Stomach (tissue), 4 donors: ENCODE measurements around the gene PAQR5.

Experiments
- EP300 ChIP-seq: sonication (generic); formaldehyde crosslinking; IDR thresholded peaks from one replicate; pipeline ENCODE4 v1.6.1; 2017; ENCODE audit warnings: antibody characterized with exemption
- POLR2A ChIP-seq, 4 donors: fragments of 450-650 bp; IDR thresholded peaks; one replicate each; pipeline ENCODE4 v1.6.1; 2016; ENCODE audit warnings: antibody characterized with exemption in 4 of 4, control low read depth in 2 of 4, mild to moderate bottlenecking in 1 of 4, moderate library complexity in 1 of 4
- POLR2AphosphoS5 ChIP-seq, 3 donors: sonication (generic); formaldehyde crosslinking; IDR thresholded peaks; one replicate each; pipeline ENCODE4 v1.6.1; 2016; ENCODE audit warnings: antibody characterized with exemption in 3 of 3
- TF ChIP-seq, protein P1 (sequence below), 7 experiments: fragments of 450-650 bp in 4 of 7; fragments of 200-600 bp in 3 of 7; sonication (generic) in 3 of 7; IDR thresholded peaks; one replicate each; pipeline ENCODE4 v1.5.1; 2016 to 2019; ENCODE audit warnings: antibody characterized with exemption in 7 of 7, control low read depth in 2 of 7, mild to moderate bottlenecking in 1 of 7

GRCh38 chr15:69253156-69253555, 45.6 kb upstream of the PAQR5 start:
- TF ChIP-seq, protein P1, sequence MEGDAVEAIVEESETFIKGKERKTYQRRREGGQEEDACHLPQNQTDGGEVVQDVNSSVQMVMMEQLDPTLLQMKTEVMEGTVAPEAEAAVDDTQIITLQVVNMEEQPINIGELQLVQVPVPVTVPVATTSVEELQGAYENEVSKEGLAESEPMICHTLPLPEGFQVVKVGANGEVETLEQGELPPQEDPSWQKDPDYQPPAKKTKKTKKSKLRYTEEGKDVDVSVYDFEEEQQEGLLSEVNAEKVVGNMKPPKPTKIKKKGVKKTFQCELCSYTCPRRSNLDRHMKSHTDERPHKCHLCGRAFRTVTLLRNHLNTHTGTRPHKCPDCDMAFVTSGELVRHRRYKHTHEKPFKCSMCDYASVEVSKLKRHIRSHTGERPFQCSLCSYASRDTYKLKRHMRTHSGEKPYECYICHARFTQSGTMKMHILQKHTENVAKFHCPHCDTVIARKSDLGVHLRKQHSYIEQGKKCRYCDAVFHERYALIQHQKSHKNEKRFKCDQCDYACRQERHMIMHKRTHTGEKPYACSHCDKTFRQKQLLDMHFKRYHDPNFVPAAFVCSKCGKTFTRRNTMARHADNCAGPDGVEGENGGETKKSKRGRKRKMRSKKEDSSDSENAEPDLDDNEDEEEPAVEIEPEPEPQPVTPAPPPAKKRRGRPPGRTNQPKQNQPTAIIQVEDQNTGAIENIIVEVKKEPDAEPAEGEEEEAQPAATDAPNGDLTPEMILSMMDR (IDR thresholded peaks at IDR 0.05): no peak
- no peak for TF ChIP-seq POLR2A (IDR thresholded peaks at IDR 0.05)
- no peak for TF ChIP-seq EP300
- TF ChIP-seq POLR2AphosphoS5 (IDR thresholded peaks at IDR 0.05): no peak
